Endodermal cell (in vitro differentiated cells): ENCODE results near the gene CD164. TPM values are rescaled to one million over a fixed set of nuclear protein-coding genes. Genes with fewer than 3 reads are reported as not detected.

Experiments used
- DNase-seq: peaks from one replicate; pipeline ENCODE4 v3.0.0-alpha.2; 2017
- H3K27ac ChIP-seq: 2 replicates; pipeline ENCODE4 v1.5.1; 2013; ENCODE audit warnings: mild to moderate bottlenecking, low read depth, low read length, moderate library complexity
- H3K27me3 ChIP-seq: 2 replicates; pipeline ENCODE4 v1.6.1; 2013; ENCODE audit warnings: mild to moderate bottlenecking, low read length, moderate library complexity; ENCODE audit not compliant: insufficient read depth, control insufficient read depth, poor library complexity, severe bottlenecking
- H3K36me3 ChIP-seq: 2 replicates; pipeline ENCODE4 v1.7.0; 2013; ENCODE audit warnings: mild to moderate bottlenecking, low read length, moderate library complexity; ENCODE audit not compliant: control insufficient read depth, insufficient read depth
- H3K4me1 ChIP-seq: one replicate; pipeline ENCODE4 v1.7.0; 2013; ENCODE audit warnings: low read length; ENCODE audit not compliant: control insufficient read depth, insufficient read depth
- H3K4me3 ChIP-seq: 2 replicates; pipeline ENCODE4 v1.5.1; 2013; ENCODE audit warnings: mild to moderate bottlenecking, low read length, moderate library complexity
- H3K9ac ChIP-seq: 2 replicates; pipeline ENCODE4 v1.6.1; 2013; ENCODE audit warnings: mild to moderate bottlenecking, low read length, moderate library complexity; ENCODE audit not compliant: poor library complexity, severe bottlenecking; ENCODE audit errors: extremely low read depth
- H3K9me3 ChIP-seq: 2 replicates; pipeline ENCODE4 v1.6.1; 2013; ENCODE audit warnings: mild to moderate bottlenecking, low read length, moderate library complexity; ENCODE audit not compliant: control insufficient read depth
- H3K27ac Mint-ChIP-seq: 2 replicates; pipeline ENCODE4 v1.8.0; 2020; ENCODE audit warnings: mixed read lengths
- H3K27me3 Mint-ChIP-seq: 2 replicates; pipeline ENCODE4 v1.8.0; 2021; ENCODE audit warnings: mild to moderate bottlenecking, mixed read lengths; ENCODE audit not compliant: insufficient read depth
- H3K36me3 Mint-ChIP-seq: 2 replicates; pipeline ENCODE4 v1.8.0; 2020; ENCODE audit warnings: low read depth, mixed read lengths
- H3K4me1 Mint-ChIP-seq: 2 replicates; pipeline ENCODE4 v1.8.0; 2020; ENCODE audit warnings: mixed read lengths
- H3K4me3 Mint-ChIP-seq: 2 replicates; pipeline ENCODE4 v1.8.0; 2020; ENCODE audit warnings: mild to moderate bottlenecking, moderate library complexity, mixed read lengths
- H3K9me3 Mint-ChIP-seq: 2 replicates; pipeline ENCODE4 v1.8.0; 2020; ENCODE audit warnings: mild to moderate bottlenecking, mixed read lengths
- CTCF ChIP-seq: fragments of 200-600 bp; sonication (generic); conservative IDR thresholded peaks from 2 replicates; pipeline ENCODE4 v1.5.0; 2021; ENCODE audit warnings: antibody characterized with exemption, mild to moderate bottlenecking
- WGBS, 2 experiments: methylation state at CpG; one replicate each; pipeline versions ENCODE4 v1.1.5 to v1.1.7; 2013; ENCODE audit warnings: missing lambda C conversion rate in 2 of 2, mixed read lengths in 1 of 2; ENCODE audit not compliant: insufficient coverage in 1 of 2, insufficient read length in 1 of 2; 5-methylcytosine and 5-hydroxymethylcytosine counted together
- total RNA-seq, 2 donors: library from RNA; stranded (reverse); fragmentation: NEBNext Ultra II Directional in 1 of 2; extraction: Animal tissue kit (Norgen Biotek cat#: 25700) in 1 of 2; gene quantifications; 2 replicates in 1 of 2; 3 replicates in 1 of 2; pipeline ENCODE4 v1.2.1, GENCODE V29; 2021

The CD164 gene
- total RNA-seq, 2 donors from 2014 or later = 120 to 126 TPM

GRCh38 chr6:109328629-109329028 lies 53.6 kb downstream of the CD164 start:
- no peak overlapping the region for H3K27ac ChIP-seq
- Mint-ChIP-seq H3K4me1 (peaks cover 1% of the 10 kb centered on the region), H3K4me3 (no peak overlapping the region), H3K9me3 (peaks cover 2% of the 10 kb centered on the region), H3K27ac (no peak overlapping the region), H3K27me3 (no peaks in the 10 kb centered on the region), H3K36me3 (no peaks in the 10 kb centered on the region)
- 78 to 94% methylated on average over 2 to 4 of the region's 4 CpGs for WGBS, 2 experiments
- no peaks in the 10 kb centered on the region for H3K4me1 ChIP-seq
- no peaks in the 10 kb centered on the region for H3K36me3 ChIP-seq
- no peak for TF ChIP-seq CTCF
- DNase-seq = no peak
- no peaks in the 10 kb centered on the region for H3K9me3 ChIP-seq
- H3K27me3 ChIP-seq = no peaks in the 10 kb centered on the region
- no peak overlapping the region for H3K9ac ChIP-seq
- H3K4me3 ChIP-seq = no peak overlapping the region

- H3K9ac ChIP-seq = no peak overlapping the region
- 80 to 92% methylated on average over 1 of the region's 1 CpG for WGBS, 2 experiments
- TF ChIP-seq CTCF = no peak
- Mint-ChIP-seq H3K9me3 (peaks cover 1% of the 10 kb centered on the region), H3K27ac (no peak overlapping the region), H3K4me1 (peaks cover 1% of the 10 kb centered on the region), H3K4me3 (no peak overlapping the region), H3K27me3 (no peaks in the 10 kb centered on the region), H3K36me3 (no peaks in the 10 kb centered on the region)
- H3K9me3 ChIP-seq = no peaks in the 10 kb centered on the region
- no peak overlapping the region for H3K4me3 ChIP-seq
- H3K27ac ChIP-seq = no peak overlapping the region
- no peaks in the 10 kb centered on the region for H3K4me1 ChIP-seq
- no peaks in the 10 kb centered on the region for H3K27me3 ChIP-seq
- DNase-seq = no peak
- H3K36me3 ChIP-seq = no peaks in the 10 kb centered on the region
These were observed 54.3 kb downstream of the CD164 start for GRCh38 chr6:109327959-109328358.

- Mint-ChIP-seq H3K4me3 (no peak overlapping the region), H3K9me3 (peaks cover 1% of the 10 kb centered on the region), H3K36me3 (no peaks in the 10 kb centered on the region), H3K27ac (no peak overlapping the region), H3K4me1 (peaks cover 1% of the 10 kb centered on the region), H3K27me3 (no peaks in the 10 kb centered on the region)
- Histone ChIP-seq H3K9ac (no peak overlapping the region), H3K4me1 (no peaks in the 10 kb centered on the region), H3K27ac (no peak overlapping the region), H3K4me3 (no peak overlapping the region), H3K27me3 (no peaks in the 10 kb centered on the region), H3K36me3 (no peaks in the 10 kb centered on the region), H3K9me3 (no peaks in the 10 kb centered on the region)
- WGBS, 2 experiments = 81 to 84% methylated on average over 4 of the region's 4 CpGs
- no peak for TF ChIP-seq CTCF
- no peak for DNase-seq
These were observed 54.8 kb downstream of the CD164 start for GRCh38 chr6:109327491-109327890.
